ENCODE results near the gene DFFA.

The DFFA gene

GRCh38 chr1:10472220-10473144 is at the start of gene DFFA:
Gene DFFA, minus strand, starts transcription at chr1:10472529. Its CDS starts 71 bp downstream, at chr1:10472458.
- TF ChIP-seq, protein P1, sequence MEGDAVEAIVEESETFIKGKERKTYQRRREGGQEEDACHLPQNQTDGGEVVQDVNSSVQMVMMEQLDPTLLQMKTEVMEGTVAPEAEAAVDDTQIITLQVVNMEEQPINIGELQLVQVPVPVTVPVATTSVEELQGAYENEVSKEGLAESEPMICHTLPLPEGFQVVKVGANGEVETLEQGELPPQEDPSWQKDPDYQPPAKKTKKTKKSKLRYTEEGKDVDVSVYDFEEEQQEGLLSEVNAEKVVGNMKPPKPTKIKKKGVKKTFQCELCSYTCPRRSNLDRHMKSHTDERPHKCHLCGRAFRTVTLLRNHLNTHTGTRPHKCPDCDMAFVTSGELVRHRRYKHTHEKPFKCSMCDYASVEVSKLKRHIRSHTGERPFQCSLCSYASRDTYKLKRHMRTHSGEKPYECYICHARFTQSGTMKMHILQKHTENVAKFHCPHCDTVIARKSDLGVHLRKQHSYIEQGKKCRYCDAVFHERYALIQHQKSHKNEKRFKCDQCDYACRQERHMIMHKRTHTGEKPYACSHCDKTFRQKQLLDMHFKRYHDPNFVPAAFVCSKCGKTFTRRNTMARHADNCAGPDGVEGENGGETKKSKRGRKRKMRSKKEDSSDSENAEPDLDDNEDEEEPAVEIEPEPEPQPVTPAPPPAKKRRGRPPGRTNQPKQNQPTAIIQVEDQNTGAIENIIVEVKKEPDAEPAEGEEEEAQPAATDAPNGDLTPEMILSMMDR (conservative IDR thresholded peaks at IDR 0.05; ENCODE audit: low read depth, low read length), result no peak
- peak; percentile 98 for DNase-seq (ENCODE audit: low read depth)
- peak within 1 kb of the TSS; percentile 92 for H3K4me3 ChIP-seq (ENCODE audit: low read depth, low read length)

DNA sequence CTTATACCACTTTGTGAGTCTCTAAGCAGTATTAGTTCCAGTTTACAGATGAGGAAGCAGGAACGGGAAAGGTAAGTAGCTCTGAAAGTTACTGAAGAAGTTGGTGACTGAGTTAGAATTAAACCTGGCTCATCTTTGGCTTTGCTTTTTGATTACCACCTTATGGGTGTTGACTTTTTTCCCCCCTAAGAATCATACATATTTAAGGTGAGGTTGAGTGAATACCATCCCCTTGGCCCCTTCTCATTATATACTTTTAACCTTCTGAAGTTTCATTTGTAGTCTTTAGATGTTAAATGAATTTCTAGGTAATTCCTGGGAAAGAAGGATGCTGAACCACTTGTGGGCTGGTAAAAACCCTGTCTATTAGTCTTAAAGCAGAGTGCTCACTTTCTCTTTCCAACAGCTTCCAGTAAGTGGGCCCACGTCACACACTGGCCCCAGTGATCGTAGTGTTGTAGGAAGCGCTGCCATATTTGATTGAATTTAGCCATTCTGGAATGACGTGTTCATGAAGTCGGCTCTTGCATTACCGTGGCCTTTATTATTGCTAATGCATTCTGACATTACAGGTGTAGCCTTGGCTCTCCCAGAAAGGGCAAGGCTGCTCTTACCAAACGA is 49.3 kb upstream of the DFFA start:
- H3K4me3 ChIP-seq (ENCODE audit: low read depth, low read length), result no peak overlapping the region
- DNase-seq (ENCODE audit: low read depth), result no peak
- TF ChIP-seq, protein P1 (conservative IDR thresholded peaks at IDR 0.05; ENCODE audit: low read depth, low read length), result no peak

DNA sequence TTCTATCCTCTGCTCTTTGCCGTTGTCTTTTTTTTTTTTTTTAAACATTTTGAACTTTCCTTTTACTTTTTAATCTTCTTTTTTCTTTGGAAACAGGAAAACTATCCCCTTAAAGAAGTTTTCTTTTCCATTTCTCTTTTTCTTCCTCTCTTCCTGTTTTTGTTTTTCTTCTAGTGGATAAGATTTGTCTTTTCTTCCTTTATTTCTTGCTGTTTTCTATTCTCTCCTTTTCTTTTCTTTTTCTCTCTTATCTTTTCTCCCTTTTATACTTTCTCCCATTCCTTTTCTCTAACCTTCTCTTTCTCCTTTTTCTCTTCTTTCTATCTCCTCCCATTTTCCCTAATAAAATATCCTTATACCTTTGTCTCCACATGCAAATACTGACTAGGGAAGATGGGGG is 48.6 kb upstream of the DFFA start:
- TF ChIP-seq, protein P1 (conservative IDR thresholded peaks at IDR 0.05; ENCODE audit: low read depth, low read length), result no peak
- DNase-seq (ENCODE audit: low read depth), result no peak
- H3K4me3 ChIP-seq (ENCODE audit: low read depth, low read length), result no peak overlapping the region

- no peak for DNase-seq (ENCODE audit: low read depth)
- TF ChIP-seq, protein P1 (conservative IDR thresholded peaks at IDR 0.05; ENCODE audit: low read depth, low read length), result no peak
- H3K4me3 ChIP-seq (ENCODE audit: low read depth, low read length), result no peak overlapping the region
Observed at GRCh38 chr1:10520497-10520896, 48.2 kb upstream of the DFFA start.

- H3K4me3 ChIP-seq (ENCODE audit: low read depth, low read length), result no peak overlapping the region
- TF ChIP-seq, protein P1 (conservative IDR thresholded peaks at IDR 0.05; ENCODE audit: low read depth, low read length), result peak; percentile 12
- no peak for DNase-seq (ENCODE audit: low read depth)
Observed at GRCh38 chr1:10519016-10519417, 46.7 kb upstream of the DFFA start.

- DNase-seq (ENCODE audit: low read depth), result no peak
- H3K4me3 ChIP-seq (ENCODE audit: low read depth, low read length), result no peak overlapping the region
- TF ChIP-seq, protein P1 (conservative IDR thresholded peaks at IDR 0.05; ENCODE audit: low read depth, low read length), result no peak
Observed at GRCh38 chr1:10517677-10517982, 45.3 kb upstream of the DFFA start.
